BJ (cell line): ENCODE measurements around the gene PCSK1N. TPM values are rescaled to one million over a fixed set of nuclear protein-coding genes. Genes with fewer than 3 reads are reported as not detected.

ENCODE experiments used
- CTCF ChIA-PET: fragments of 350-600 bp; formaldehyde crosslinking; extraction: SDS; loops from one replicate; lab custom pipeline; 2021; ENCODE audit warnings: antibody characterized with exemption, inconsistent platforms; lab: Yijun Ruan, JAX
- POLR2A ChIA-PET: fragments of 300-600 bp; sonication (Branson Sonifier 250); formaldehyde crosslinking; extraction: SDS; loops from one replicate; lab custom pipeline; 2021; ENCODE audit warnings: antibody characterized with exemption; lab: Charles Lee
- DNase-seq: peaks from one replicate; pipeline ENCODE4 v3.0.0-alpha.2; 2011; ENCODE audit warnings: low read depth
- H3K27me3 ChIP-seq: 2 replicates; pipeline ENCODE4 v1.6.0; 2011; ENCODE audit warnings: low read length; ENCODE audit not compliant: control insufficient read depth, insufficient read depth
- H3K36me3 ChIP-seq: 2 replicates; pipeline ENCODE4 v1.5.1; 2011; ENCODE audit warnings: low read length; ENCODE audit not compliant: control insufficient read depth, insufficient read depth
- H3K4me3 ChIP-seq: 2 replicates; pipeline ENCODE4 v1.5.1; 2011; ENCODE audit warnings: low read depth, mild to moderate bottlenecking, control low read depth, low read length
- CTCF ChIP-seq: IDR thresholded peaks from 2 replicates; pipeline ENCODE4 v1.5.1; 2011; ENCODE audit warnings: low read depth, mild to moderate bottlenecking, control low read depth, inconsistent platforms, low read length, moderate library complexity; ENCODE audit not compliant: insufficient read depth
- polyA plus RNA-seq: library from polyadenylated mRNA; depleted of rRNA; stranded (reverse); fragments of >200 nt; gene quantifications from 2 replicates; pipeline ENCODE4 v1.2.3, GENCODE V29; 2011

Gene PCSK1N
- polyA plus RNA-seq, 1 experiment, result not detected

- DNase-seq, result no peak
- TF ChIP-seq CTCF, result no peak
- POLR2A ChIA-PET, result no interaction called here
- CTCF ChIA-PET, result no interaction called here
- no peak overlapping the region for H3K4me3 ChIP-seq
- H3K36me3 ChIP-seq, result no peaks in the 10 kb centered on the region
- H3K27me3 ChIP-seq, result no peaks in the 10 kb centered on the region
Measured at GRCh38 chrX:48791063-48791820, 44.2 kb downstream of the PCSK1N start.

GRCh38 chrX:48790477-48790876, 44.9 kb downstream of the PCSK1N start:
- ChIA-PET CTCF (no interaction called here), POLR2A (no interaction called here)
- no peak for DNase-seq
- Histone ChIP-seq H3K4me3 (no peak overlapping the region), H3K27me3 (no peaks in the 10 kb centered on the region), H3K36me3 (no peaks in the 10 kb centered on the region)
- no peak for TF ChIP-seq CTCF

GRCh38 chrX:48789366-48790220, 45.8 kb downstream of the PCSK1N start:
- no peaks in the 10 kb centered on the region for H3K36me3 ChIP-seq
- POLR2A ChIA-PET, result no interaction called here
- TF ChIP-seq CTCF, result no peak
- H3K27me3 ChIP-seq, result no peaks in the 10 kb centered on the region
- DNase-seq, result no peak
- no peak overlapping the region for H3K4me3 ChIP-seq
- CTCF ChIA-PET, result no interaction called here

GRCh38 chrX:48787505-48788443, 47.6 kb downstream of the PCSK1N start:
- ChIA-PET CTCF (no interaction called here), POLR2A (no interaction called here)

More at GRCh38 chrX:48787505-48788443, 47.6 kb downstream of the PCSK1N start:
- Histone ChIP-seq H3K36me3 (no peaks in the 10 kb centered on the region), H3K27me3 (no peaks in the 10 kb centered on the region), H3K4me3 (no peak overlapping the region)
- no peak for TF ChIP-seq CTCF
- DNase-seq, result no peak
